ENCODE data around the gene SUGCT.

SUGCT gene

GRCh38 chr7:40772096-40772495 lies 637.3 kb downstream of the SUGCT start:
- TF ChIP-seq, protein P1, sequence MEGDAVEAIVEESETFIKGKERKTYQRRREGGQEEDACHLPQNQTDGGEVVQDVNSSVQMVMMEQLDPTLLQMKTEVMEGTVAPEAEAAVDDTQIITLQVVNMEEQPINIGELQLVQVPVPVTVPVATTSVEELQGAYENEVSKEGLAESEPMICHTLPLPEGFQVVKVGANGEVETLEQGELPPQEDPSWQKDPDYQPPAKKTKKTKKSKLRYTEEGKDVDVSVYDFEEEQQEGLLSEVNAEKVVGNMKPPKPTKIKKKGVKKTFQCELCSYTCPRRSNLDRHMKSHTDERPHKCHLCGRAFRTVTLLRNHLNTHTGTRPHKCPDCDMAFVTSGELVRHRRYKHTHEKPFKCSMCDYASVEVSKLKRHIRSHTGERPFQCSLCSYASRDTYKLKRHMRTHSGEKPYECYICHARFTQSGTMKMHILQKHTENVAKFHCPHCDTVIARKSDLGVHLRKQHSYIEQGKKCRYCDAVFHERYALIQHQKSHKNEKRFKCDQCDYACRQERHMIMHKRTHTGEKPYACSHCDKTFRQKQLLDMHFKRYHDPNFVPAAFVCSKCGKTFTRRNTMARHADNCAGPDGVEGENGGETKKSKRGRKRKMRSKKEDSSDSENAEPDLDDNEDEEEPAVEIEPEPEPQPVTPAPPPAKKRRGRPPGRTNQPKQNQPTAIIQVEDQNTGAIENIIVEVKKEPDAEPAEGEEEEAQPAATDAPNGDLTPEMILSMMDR (IDR thresholded peaks at IDR 0.05; ENCODE audit: low read depth, low read length, missing control alignments): no peak
- in situ Hi-C loops (cut with HindIII; ENCODE audit: low sequenced_read_pairs): no loop called here
- DNase-seq (ENCODE audit: low read depth): peak; percentile 48
- H3K4me3 ChIP-seq (ENCODE audit: low read depth, low read length): no peak overlapping the region

DNA sequence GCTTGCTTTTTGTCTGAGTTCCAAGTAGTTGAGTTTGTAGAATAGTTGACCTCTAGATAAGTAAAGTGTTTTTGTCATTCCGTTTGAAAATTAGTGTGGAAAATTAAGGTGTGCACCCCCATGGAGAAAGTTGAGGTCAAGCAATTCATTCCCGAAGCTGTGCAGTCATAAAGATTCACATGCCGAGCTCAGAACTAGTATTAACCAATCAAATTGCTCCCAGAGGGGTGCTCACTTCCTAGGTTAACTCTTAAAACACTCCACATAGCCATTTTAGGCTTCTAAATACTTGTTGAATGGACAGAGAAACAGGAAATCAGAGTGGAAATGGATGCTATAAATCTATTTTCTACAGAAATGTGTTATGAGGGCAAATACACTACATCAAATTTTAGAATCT lies 638.9 kb downstream of the SUGCT start:
- TF ChIP-seq, protein P1 (IDR thresholded peaks at IDR 0.05; ENCODE audit: low read depth, low read length, missing control alignments): no peak
- in situ Hi-C loops (cut with HindIII; ENCODE audit: low sequenced_read_pairs): no loop called here
- no peak for DNase-seq (ENCODE audit: low read depth)
- no peak overlapping the region for H3K4me3 ChIP-seq (ENCODE audit: low read depth, low read length)

DNA sequence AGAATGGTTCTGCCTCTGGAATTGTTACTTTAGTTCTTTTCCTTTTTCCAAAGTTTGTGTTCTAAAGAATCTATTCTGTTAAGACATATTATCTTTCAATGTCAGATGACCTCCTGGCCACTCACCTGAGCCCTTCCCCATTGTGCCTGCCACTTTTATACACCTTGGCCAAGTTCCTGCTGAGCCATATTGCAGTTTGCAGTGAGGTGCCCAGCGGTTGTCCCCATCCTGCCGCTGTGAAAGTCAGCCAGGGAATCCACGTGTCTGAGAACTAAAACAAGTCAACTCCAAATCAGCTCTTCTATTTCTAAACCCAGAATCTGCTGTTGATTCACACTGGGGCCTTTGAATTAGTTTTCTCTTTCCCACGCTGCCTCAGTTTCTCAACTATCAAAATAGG lies 641.1 kb downstream of the SUGCT start:
- TF ChIP-seq, protein P1 (IDR thresholded peaks at IDR 0.05; ENCODE audit: low read depth, low read length, missing control alignments): no peak
- no peak overlapping the region for H3K4me3 ChIP-seq (ENCODE audit: low read depth, low read length)
- DNase-seq (ENCODE audit: low read depth): no peak
- in situ Hi-C loops (cut with HindIII; ENCODE audit: low sequenced_read_pairs): no loop called here

DNA sequence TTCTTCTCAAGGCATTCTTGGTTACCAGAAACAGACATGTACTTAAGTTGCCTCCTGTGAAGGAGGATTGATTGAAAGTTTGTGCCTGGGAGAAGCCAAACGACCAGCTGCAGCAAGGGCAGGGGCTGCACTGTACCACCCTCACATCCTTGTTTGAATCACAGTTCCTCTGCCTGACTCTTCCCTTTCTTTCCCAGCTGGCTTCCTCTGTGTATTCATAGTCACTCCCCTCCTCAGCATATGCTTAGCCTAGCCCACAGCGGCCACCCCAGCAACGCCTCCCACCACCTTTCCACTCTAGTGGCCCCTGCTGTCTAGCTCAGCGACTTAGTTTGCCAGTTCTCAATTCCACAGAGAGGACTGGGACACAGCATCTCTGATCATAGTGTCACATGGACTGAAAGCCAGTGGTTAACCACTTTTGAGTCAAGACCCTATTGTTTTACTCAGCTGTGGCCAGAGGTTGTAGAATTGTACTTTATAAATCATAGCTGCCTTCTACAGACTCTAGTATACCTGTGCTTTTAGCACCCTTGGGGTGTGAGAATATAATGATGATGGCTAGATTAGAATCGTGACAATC lies 643.0 kb downstream of the SUGCT start:
- TF ChIP-seq, protein P1 (IDR thresholded peaks at IDR 0.05; ENCODE audit: low read depth, low read length, missing control alignments): no peak
- H3K4me3 ChIP-seq (ENCODE audit: low read depth, low read length): no peak overlapping the region
- in situ Hi-C loops (cut with HindIII; ENCODE audit: low sequenced_read_pairs): no loop called here
- DNase-seq (ENCODE audit: low read depth): no peak

- DNase-seq (ENCODE audit: low read depth): no peak
- in situ Hi-C loops (cut with HindIII; ENCODE audit: low sequenced_read_pairs): no loop called here
- TF ChIP-seq, protein P1 (IDR thresholded peaks at IDR 0.05; ENCODE audit: low read depth, low read length, missing control alignments): no peak
- no peak overlapping the region for H3K4me3 ChIP-seq (ENCODE audit: low read depth, low read length)
Observed at GRCh38 chr7:40780460-40780859, 645.7 kb downstream of the SUGCT start.

- H3K4me3 ChIP-seq (ENCODE audit: low read depth, low read length): no peak overlapping the region
- TF ChIP-seq, protein P1 (IDR thresholded peaks at IDR 0.05; ENCODE audit: low read depth, low read length, missing control alignments): no peak
- no peak for DNase-seq (ENCODE audit: low read depth)
- in situ Hi-C loops (cut with HindIII; ENCODE audit: low sequenced_read_pairs): no loop called here
Observed at GRCh38 chr7:40782836-40783235, 648.0 kb downstream of the SUGCT start.

All from astrocyte of the cerebellum (primary cell).